WTC11 (cell line): ENCODE results near the gene APRT. TPM values are rescaled to one million over a fixed set of nuclear protein-coding genes. Genes with fewer than 3 reads are reported as not detected.

Source experiments
- ATAC-seq: fragments of 200-7000 bp; cut with Tn5 transposase; 2 replicates; pipeline ENCODE4 v1.10.0; 2021; ENCODE audit warnings: mild to moderate bottlenecking, moderate library complexity
- CTCF ChIA-PET: fragments of 300-600 bp; sonication (Branson Sonifier 250); formaldehyde crosslinking; loops from one replicate; lab custom pipeline; 2021; ENCODE audit warnings: antibody characterized with exemption; lab: Charles Lee
- POLR2A ChIA-PET: fragments of 350-600 bp; sonication (Branson Sonifier 250); formaldehyde crosslinking; loops from one replicate; lab custom pipeline; 2021; ENCODE audit warnings: antibody characterized with exemption; lab: Charles Lee
- DNase-seq: peaks from one replicate; pipeline ENCODE4 v3.0.0; 2021; ENCODE audit warnings: low spot score
- H3K27ac Mint-ChIP-seq: 2 replicates; pipeline ENCODE4 v1.8.0; 2021; ENCODE audit warnings: mixed read lengths
- H3K27me3 Mint-ChIP-seq: 2 replicates; pipeline ENCODE4 v1.8.0; 2021; ENCODE audit warnings: low read depth, mild to moderate bottlenecking, moderate library complexity, mixed read lengths
- H3K36me3 Mint-ChIP-seq: 2 replicates; pipeline ENCODE4 v1.8.0; 2021; ENCODE audit warnings: mixed read lengths
- H3K4me1 Mint-ChIP-seq: 2 replicates; pipeline ENCODE4 v1.8.0; 2022; ENCODE audit warnings: mixed read lengths
- H3K4me3 Mint-ChIP-seq: 2 replicates; pipeline ENCODE4 v1.8.0; 2021; ENCODE audit warnings: mild to moderate bottlenecking, moderate library complexity, mixed read lengths
- H3K9me3 Mint-ChIP-seq: 2 replicates; pipeline ENCODE4 v1.8.0; 2021; ENCODE audit warnings: mixed read lengths
- ATF3 ChIP-seq: sonication (generic); formaldehyde crosslinking; conservative IDR thresholded peaks from 2 replicates; pipeline ENCODE4 v1.8.1; 2022; ENCODE audit warnings: mild to moderate bottlenecking, missing genetic modification reagents
- E2F1 ChIP-seq: sonication (generic); formaldehyde crosslinking; IDR thresholded peaks from 2 replicates; pipeline ENCODE4 v1.8.0; 2022; ENCODE audit warnings: mild to moderate bottlenecking, missing genetic modification reagents
- OVOL2 ChIP-seq: fragments of 250-450 bp; sonication (Bioruptor Pico); IDR thresholded peaks from 2 replicates; pipeline ENCODE4 v1.9.0; 2021; ENCODE audit warnings: mild to moderate bottlenecking, borderline replicate concordance
- RORB ChIP-seq: fragments of 250-450 bp; sonication (Bioruptor Pico); IDR thresholded peaks from 2 replicates; pipeline ENCODE4 v1.9.0; 2021; ENCODE audit warnings: mild to moderate bottlenecking
- TEAD4 ChIP-seq: sonication (generic); formaldehyde crosslinking; IDR thresholded peaks from 2 replicates; pipeline ENCODE4 v1.8.0; 2022; ENCODE audit warnings: mild to moderate bottlenecking, missing genetic modification reagents
- USF1 ChIP-seq: sonication (generic); formaldehyde crosslinking; IDR thresholded peaks from 2 replicates; pipeline ENCODE4 v1.8.0; 2022; ENCODE audit warnings: mild to moderate bottlenecking, missing genetic modification reagents
- ZNF138 ChIP-seq: sonication (generic); formaldehyde crosslinking; conservative IDR thresholded peaks from 2 replicates; pipeline ENCODE4 v1.8.1; 2022; ENCODE audit warnings: mild to moderate bottlenecking, moderate library complexity, missing genetic modification reagents
- ZNF281 ChIP-seq: sonication (generic); formaldehyde crosslinking; IDR thresholded peaks from 2 replicates; pipeline ENCODE4 v1.8.0; 2023; ENCODE audit warnings: mild to moderate bottlenecking, missing genetic modification reagents
- ZNF423 ChIP-seq: fragments of 250-450 bp; sonication (Bioruptor Pico); IDR thresholded peaks from 2 replicates; pipeline ENCODE4 v2.1.2; 2022; ENCODE audit warnings: mild to moderate bottlenecking, moderate library complexity
- total RNA-seq: library from RNA; stranded (reverse); gene quantifications from 3 replicates; pipeline ENCODE4 v1.2.3, GENCODE V29; 2021

The APRT gene
- total RNA-seq, 1 experiment from 2014 or later: 288 TPM

- no peak for TF ChIP-seq ZNF423 (CRISPR knock-in tag)
- TF ChIP-seq USF1 (CRISPR knock-in tag): no peak
- TF ChIP-seq OVOL2: no peak
- TF ChIP-seq RORB: no peak
- no peak for TF ChIP-seq ZNF281 (CRISPR knock-in tag)
- no peak for TF ChIP-seq ZNF138 (CRISPR knock-in tag)
- TF ChIP-seq, all 79 proteins: peak for 0
- no peaks in the 10 kb centered on the region for H3K27me3 Mint-ChIP-seq
- no peak overlapping the region for H3K4me3 Mint-ChIP-seq
- H3K36me3 Mint-ChIP-seq: no peaks in the 10 kb centered on the region
- H3K4me1 Mint-ChIP-seq: peaks cover 29% of the 10 kb centered on the region
- DNase-seq (no peak), ATAC-seq (no peak)
- no peak overlapping the region; the same call in 1 of the 2 replicates for H3K27ac Mint-ChIP-seq
- ChIA-PET CTCF (interaction anchor here (0.8 to 9.6 kb wide), 9 partner anchors 8 to 110 kb away, joined by 3 to 115 read pairs (median 5); partner anchors contain the start of gene PIEZO1), POLR2A (interaction anchor here (0.5 to 1.0 kb wide), 3 partner anchors 11 to 31 kb away, joined by 3 to 5 read pairs (median 3); no protein-coding TSS in a partner anchor)
- H3K9me3 Mint-ChIP-seq: no peaks in the 10 kb centered on the region
Observed at GRCh38 chr16:88771294-88771772, 40.4 kb downstream of the APRT start.

GRCh38 chr16:88770461-88771293, 41.1 kb downstream of the APRT start:
- H3K4me3 Mint-ChIP-seq: no peak overlapping the region

More at GRCh38 chr16:88770461-88771293, 41.1 kb downstream of the APRT start:
- TF ChIP-seq E2F1 (no peak), ZNF423 (CRISPR knock-in tag) (peak; percentile 54; the same call in 1 of the 2 replicates), TEAD4 (no peak), ATF3 (CRISPR knock-in tag) (no peak), USF1 (CRISPR knock-in tag) (peak; percentile 61; the same call in 1 of the 2 replicates)
- peak; percentile 64 for ATAC-seq
- Mint-ChIP-seq H3K9me3 (no peaks in the 10 kb centered on the region), H3K27me3 (no peaks in the 10 kb centered on the region), H3K4me1 (peaks cover 29% of the 10 kb centered on the region), H3K36me3 (no peaks in the 10 kb centered on the region), H3K27ac (peak overlapping the region; percentile 57)
- peak; percentile 65 for DNase-seq
- ChIA-PET POLR2A (interaction anchor here (0.5 to 1.0 kb wide), 4 partner anchors 12 to 396 kb away, joined by 3 to 5 read pairs (median 3); no protein-coding TSS in a partner anchor), CTCF (interaction anchor here (0.8 to 9.6 kb wide), 9 partner anchors 9 to 110 kb away, joined by 3 to 115 read pairs (median 5); partner anchors contain the start of gene PIEZO1)
